Measurements from ENCODE around the gene HCCS. TPM values are rescaled to one million over a fixed set of nuclear protein-coding genes. Genes with fewer than 3 reads are reported as not detected.

Gene HCCS
- total RNA-seq, 1 experiment from 2014 or later: 28.2 TPM

DNA sequence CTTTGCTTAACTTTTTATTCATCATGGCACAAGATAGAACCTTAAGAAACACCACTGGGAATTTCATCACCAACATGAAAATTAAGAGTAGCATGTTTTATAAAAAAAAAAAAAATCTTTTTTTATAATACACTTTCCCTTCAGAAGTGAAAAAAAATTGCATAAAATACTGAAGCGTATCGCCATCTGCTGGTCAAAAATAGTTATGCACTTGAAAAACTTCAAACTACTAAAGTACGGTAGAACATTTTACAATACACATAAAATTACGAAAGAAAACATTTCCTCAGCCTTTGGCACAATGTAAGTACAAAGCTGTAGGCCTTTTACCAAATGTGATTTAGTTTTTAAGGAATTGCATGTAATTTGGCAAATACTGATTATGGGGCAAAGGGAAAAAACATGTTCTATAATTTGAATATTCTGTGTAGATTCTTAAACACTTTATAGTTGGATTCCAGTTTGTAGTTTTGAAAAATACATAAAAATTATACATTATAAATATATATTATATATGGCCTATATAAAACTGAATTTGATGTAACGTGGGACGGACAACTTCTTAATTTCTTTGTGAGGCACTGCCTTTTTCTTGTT is 26.5 kb downstream of the HCCS start:
- ChIA-PET RAD21 (ENCODE audit: low non-redundant PET in 1 of 2, low total read pairs in 2 of 2, uncharacterized antibody in 2 of 2, unreplicated experiment in 2 of 2) (no interaction called here), POLR2A (no interaction called here), CTCF (interaction anchor here (1.2 to 2.0 kb wide), 2 partner anchors 947 kb away, joined by 3 to 21 read pairs; no protein-coding TSS in a partner anchor)
- H2AFZ ChIP-seq (ENCODE audit: low read depth, low read length, poor library complexity, severe bottlenecking): peak overlapping the region; percentile 9
- no TSS peak for BruUV-seq (replicated peaks)
- H3K9me2 ChIP-seq (ENCODE audit: insufficient read depth): no peaks in the 10 kb centered on the region
- intact Hi-C loops (cut with micrococcal nuclease): loop anchor here (1.0 to 10.0 kb wide), 2 partner anchors 493 to 948 kb away; no protein-coding TSS in a partner anchor
- no peaks in the 10 kb centered on the region for H3K36me3 ChIP-seq (ENCODE audit: control insufficient read depth in 1 of 2, insufficient read depth in 2 of 2, low read length in 2 of 2)
- H3K9ac ChIP-seq (ENCODE audit: low read length): no peak overlapping the region
- TF ChIP-seq TCF7L2 (IDR thresholded peaks at IDR 0.05; ENCODE audit: borderline replicate concordance, extremely low read depth, insufficient read depth, insufficient read length) (no peak), POLR2A (IDR thresholded peaks at IDR 0.05; ENCODE audit: borderline replicate concordance, extremely low read depth, insufficient read depth, insufficient read length) (no peak), CEBPB (IDR thresholded peaks at IDR 0.05; ENCODE audit: low read depth) (no peak), RAD21 (IDR thresholded peaks at IDR 0.05; ENCODE audit: low read depth) (peak; percentile 40), CTCF (IDR thresholded peaks at IDR 0.05 in 2 of 3, conservative IDR thresholded peaks at IDR 0.05 in 1 of 3; ENCODE audit: borderline replicate concordance in 1 of 3, insufficient read depth in 1 of 3, low read depth in 2 of 3, low read length in 2 of 3) (peak; percentile 29 to 48 (median 47); a peak in 4 of 6 replicates)
- no peaks in the 10 kb centered on the region for H3K27me3 ChIP-seq (ENCODE audit: insufficient read depth, low read length)
- no peak overlapping the region for H3K27ac ChIP-seq (ENCODE audit: low read depth, low read length)
- no peak for ATAC-seq
- H3K79me2 ChIP-seq (ENCODE audit: insufficient read depth, low read length): no peaks in the 10 kb centered on the region
- peak; percentile 13 for DNase-seq (ENCODE audit: low read depth, low spot score)
- H3K4me3 ChIP-seq (replicated peaks in 1 of 2; ENCODE audit: low read depth in 1 of 2, low read length in 2 of 2): no peak overlapping the region
- no peak overlapping the region for H3K4me2 ChIP-seq (ENCODE audit: low read length)
- no peaks in the 10 kb centered on the region for H3K9me3 ChIP-seq (ENCODE audit: control insufficient read depth in 1 of 2, insufficient read depth in 1 of 2, low read depth in 1 of 2, low read length in 2 of 2)
- H3K4me1 ChIP-seq (ENCODE audit: control insufficient read depth in 1 of 2, insufficient read depth in 2 of 2, low read length in 2 of 2): no peaks in the 10 kb centered on the region
- no peaks in the 10 kb centered on the region for H4K20me1 ChIP-seq (ENCODE audit: insufficient read depth)
